Endometrium (tissue), 2 donors: ENCODE results near the gene PIK3R1.
A peak's percentile ranks its signal among the peaks of the same experiment; 100 is the strongest.
"Not testable (repeated sequence)": the region's sequence is repeated elsewhere in the genome, so short reads cannot be mapped to it uniquely, and the experiment has no call there.

Source experiments
- FAIRE-seq: peaks from 2 replicates; lab custom pipeline; 2012; peaks lifted over from hg19 to GRCh38; lab: Jason Lieb, UNC
- donor health status: control.
- donor health status: control.

PIK3R1 gene

DNA sequence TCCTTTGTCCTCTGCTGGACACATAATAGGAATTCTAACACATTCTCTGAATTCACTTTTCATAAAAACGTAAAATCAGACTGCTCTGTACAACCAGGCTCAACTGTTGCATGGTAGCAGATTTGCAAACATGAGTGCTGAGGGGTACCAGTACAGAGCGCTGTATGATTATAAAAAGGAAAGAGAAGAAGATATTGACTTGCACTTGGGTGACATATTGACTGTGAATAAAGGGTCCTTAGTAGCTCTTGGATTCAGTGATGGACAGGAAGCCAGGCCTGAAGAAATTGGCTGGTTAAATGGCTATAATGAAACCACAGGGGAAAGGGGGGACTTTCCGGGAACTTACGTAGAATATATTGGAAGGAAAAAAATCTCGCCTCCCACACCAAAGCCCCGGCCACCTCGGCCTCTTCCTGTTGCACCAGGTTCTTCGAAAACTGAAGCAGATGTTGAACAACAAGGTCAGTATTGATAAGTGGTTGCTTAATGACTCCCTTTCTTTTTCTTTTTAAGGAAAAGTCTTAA is 11.1 kb downstream of the PIK3R1 start:
- FAIRE-seq: no peak

DNA sequence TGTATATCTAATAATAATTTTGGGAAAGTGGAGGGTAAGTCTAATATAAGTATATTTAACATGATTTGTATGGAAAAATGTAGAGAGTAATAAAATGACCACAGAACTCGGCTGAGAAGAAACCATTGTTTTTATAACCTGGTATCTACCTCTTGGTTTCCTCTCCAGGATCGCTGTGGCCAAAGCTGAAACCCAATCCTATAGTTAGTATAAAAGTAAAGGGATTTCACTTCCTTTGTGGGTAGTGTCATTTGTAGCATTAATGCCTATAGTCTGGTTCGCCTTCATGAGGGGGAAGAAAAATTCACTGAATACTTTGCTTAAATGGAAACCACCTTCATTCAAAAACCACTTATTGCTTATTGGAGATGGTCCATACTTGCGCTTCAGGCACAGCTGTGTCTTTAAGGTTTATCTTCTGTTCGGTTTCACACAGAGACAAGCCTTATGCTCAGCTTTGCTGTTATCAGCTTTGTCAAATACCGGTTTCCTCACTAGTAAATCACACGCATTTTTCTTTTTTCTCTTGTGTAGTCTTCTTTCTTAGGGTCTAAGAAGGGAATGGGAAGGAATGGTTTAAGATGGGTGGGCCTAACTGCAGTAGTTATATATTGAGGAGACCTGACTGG is 12.1 kb downstream of the PIK3R1 start:
- FAIRE-seq: no peak

DNA sequence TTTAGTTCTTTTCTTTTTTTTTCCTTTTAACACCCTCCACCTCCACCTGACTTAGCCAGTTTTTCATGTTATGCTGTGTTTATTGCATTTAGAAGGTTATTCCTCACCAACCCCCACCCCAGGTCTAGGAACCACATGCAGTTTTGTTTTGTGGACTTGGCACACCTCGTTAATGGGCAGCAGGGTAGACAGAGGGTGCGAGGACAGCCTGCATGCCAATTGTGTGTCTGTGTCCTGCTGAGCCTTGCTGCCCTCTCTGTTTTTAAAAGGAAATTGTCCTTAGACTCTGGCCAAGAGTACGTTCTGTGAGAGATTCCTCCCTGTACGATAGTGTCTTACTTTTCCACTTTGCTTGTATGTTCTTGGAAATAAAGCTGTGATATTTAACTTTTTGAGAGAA is 13.9 kb downstream of the PIK3R1 start:
- no peak for FAIRE-seq

DNA sequence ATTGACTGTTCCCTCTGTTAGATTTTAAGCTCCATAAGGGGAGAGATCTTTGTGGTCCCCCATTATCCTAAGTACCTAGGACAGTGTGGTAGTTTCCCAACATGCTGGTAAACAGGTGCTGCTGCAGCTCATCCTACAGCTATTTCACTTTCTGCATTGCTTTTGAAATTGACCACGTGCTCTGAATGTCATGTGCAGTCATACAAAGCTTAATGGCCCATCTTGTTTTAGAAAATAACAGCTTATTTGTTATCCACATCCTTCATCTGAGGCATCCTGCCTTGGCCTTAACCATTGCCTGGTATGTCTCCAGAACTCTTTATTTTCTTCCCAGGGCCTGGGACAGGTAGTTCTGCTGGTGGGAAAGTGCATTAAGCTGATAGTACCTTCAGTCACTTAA is 14.7 kb downstream of the PIK3R1 start:
- FAIRE-seq: no peak

DNA sequence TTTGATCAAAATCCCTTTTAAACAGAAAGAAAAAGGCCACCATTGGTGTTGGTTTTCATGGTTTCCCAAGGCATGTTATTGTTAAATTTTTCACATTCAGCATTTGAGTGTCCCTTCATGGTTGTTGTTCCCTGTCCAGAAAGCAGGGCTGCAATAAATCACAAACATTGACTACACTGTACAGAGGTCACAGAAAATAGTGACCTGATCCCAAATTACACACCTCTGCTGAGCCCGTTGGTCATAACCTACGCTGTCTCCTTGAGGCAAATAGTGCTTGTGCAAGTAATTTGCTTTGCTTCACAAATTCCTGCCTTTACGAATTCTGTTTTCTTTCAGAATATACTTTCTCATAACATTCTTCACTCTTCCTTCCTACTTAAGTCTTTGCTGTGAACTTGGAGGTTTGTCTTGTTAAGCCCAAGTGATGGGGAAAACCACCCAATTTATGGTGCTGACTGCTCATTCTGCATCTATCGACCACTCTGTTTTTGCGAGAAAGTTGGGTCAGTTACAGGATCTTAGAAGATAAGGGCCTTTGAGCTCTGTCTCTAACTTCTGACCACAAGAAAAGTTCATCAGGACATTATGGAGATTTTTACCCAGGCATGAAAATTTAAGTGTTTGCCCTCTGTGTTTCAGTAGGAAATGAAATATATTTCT is 16.0 kb downstream of the PIK3R1 start:
- FAIRE-seq: no peak

DNA sequence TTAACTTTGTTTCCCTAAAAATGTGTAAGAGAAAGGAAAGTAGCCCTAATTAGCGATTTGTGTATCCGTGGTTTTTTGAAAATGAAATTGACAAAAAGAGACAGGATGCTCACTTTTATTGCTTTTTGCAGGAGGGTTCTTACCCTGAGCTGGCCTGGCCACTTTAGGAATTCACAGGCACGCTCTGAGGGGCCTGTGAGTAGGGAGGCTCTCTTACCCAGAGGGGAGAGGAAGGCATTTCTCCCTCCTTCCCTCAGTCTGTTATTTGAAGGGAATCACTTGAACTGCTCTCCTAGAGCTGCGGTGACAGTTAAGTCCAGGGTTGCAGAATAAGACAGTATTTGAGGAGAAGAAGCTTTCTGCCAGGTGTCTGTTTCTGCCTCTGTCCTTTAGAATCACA is 16.7 kb downstream of the PIK3R1 start:
- no peak for FAIRE-seq

DNA sequence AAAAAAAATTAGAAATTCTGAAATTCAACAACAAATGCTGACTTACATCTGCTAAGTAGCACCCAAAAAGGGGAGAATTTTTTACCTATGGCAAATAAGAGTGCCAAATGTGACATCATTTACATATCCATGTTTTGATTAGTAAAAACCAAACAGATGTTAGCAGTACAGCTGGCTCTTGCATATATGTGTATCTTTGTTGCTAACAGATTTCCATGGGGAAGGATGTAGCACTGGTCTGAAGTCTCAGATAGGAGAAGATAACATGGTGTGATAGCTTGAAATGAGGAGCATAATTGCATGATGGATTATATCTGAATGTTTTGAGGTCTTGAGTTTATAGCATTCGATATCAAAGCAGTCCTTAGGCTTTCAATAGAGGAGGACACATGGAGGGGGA is 17.5 kb downstream of the PIK3R1 start:
- no peak for FAIRE-seq

DNA sequence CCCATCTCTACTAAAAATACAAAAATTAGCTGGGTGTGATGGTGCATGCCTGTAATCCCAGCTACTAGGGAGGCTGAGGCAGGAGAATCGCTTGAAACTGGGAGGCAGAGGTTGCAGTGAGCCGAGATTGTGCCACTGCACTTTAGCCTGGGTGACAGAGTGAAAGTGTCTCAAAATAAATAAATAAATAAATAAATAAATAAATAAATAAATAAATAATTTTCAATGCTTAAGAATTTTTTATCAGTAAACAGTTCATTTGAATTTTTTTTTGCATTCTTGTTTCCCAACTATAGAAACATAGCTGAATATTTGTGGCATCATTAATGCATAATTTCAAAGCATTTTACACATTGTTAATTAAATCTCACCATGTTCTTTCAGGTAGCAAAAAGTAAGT is 19.7 kb downstream of the PIK3R1 start:
- not testable (repeated sequence) for FAIRE-seq

DNA sequence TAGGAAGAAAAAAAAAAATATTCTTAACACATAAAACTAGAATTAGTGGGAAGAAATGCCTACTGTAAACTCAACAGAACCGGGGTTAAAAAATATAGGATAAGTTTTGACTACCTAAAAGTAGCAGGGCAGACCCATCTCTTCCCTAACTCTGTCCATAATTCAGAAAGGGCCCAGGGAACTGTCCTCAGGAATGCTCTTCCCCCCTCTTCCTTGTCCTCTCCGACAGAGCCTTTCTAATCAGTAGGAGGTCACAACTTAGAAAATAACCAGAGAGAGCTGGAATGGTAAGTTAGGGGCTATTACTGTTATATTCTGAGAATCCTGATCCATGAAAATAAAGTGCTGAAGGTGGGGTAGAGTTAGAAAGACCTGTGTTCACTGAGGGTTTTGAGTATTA is 22.2 kb downstream of the PIK3R1 start:
- no peak for FAIRE-seq

DNA sequence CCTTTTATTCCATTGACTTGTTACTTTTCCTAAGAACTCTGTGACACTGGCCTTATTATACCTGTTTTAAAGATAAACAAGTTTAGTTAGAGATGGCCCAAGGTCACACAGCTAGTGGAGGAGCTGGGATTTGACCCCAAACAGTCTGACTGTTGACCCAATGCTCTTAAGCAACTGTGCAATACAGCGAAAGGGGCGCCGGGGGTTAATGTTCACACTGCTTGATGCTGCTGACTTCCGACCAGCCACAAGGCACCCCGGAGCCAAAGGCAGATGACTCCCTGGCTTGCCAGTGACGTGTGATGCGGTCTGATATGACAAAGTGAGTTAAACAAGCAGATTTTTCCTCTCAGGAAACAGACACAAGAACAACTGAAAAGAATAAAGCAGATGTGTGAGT is 23.9 kb downstream of the PIK3R1 start:
- FAIRE-seq: no peak

DNA sequence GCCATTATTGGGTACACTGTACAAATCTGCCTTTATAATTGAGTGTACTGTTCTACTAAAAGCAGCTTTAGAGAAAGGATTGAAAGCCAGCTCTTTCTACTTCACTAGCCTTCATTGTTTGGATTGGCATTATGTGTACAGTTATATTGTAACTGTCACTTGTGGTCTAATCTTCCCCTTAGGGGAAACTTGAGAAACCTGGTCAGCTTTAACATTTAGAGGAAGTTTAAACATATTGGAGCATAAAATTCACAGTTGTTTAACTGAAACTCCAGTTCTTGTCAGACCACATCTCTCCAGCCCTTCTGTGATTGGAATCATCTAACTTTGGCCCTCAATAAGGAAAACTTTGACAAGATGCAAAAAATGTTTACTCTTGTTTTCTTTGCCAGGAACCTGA is 24.6 kb downstream of the PIK3R1 start:
- no peak for FAIRE-seq

DNA sequence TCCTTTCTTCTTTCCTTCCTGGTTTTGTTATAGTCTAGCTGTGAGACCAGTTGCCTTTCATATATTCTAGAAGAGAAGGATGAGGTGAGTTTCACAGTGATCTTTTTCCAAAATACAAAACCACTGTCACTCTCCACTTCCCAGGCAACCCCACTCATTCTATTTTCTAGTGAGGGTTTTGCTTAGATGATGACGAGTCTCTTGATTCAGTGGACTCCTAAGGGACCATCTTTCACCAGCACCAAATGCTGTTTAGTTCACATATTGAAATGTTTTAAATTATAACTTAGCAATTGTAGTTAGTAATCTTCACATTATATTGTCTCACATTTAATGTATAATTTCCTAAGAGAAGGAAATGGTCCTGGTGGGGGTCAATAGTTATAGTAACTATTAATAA is 25.2 kb downstream of the PIK3R1 start:
- no peak for FAIRE-seq

DNA sequence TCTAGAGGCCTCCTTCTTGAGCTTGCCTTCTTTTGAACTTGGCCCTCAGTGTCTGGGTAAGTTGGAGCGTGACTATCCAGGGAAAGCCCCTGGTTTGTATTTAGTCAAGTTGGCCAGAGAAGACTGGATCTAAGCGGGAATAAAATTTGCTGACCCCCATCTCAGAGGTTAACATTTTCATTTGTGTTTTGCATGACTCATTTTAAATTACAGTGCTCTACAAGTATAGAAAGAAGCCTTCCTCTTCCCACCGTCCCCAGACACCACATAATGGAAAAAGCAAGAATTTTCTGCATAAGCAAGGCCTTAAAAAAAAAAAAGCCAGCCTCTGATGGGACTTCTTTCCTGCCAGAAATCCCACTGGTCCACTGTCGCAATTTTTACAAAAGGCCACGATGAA is 27.2 kb downstream of the PIK3R1 start:
- FAIRE-seq: peak; percentile 21

DNA sequence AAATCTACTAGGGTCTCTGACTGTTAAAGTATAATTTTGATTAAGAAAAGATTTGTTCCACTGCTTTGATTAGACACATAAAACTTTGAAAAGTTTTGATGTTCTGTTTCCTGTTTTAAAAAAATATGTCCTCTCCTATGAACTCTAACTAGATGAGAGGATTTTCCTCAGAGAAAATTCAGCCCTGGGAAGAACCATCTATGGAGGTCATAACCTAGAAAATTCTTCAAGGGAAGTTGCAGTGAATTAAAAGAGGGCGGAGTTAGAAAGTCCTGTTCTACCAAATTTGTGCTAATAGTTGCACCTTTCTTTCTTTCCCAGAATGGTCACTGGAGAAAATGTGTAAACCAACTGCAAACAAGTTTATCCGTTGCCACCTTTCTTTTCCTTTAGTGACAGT is 27.7 kb downstream of the PIK3R1 start:
- peak; percentile 90 for FAIRE-seq

DNA sequence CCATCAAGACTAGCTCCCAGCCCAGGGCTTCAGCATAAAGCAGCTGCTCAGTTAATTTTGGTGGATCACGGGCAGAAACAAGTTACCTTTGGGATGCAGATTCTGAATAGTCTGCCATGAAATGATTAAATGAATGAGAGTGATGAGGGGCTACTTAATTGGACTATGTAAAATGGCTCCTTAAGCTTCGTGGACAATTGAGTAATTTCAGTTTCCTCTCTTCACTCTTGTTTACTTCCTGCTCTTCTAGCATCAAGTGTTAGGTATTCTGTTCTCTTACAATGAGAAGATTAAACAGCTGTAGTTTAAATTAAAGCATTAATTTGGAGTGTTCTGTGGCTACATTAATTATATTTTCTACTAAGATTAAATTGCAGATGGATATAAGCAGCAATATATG is 28.1 kb downstream of the PIK3R1 start:
- no peak for FAIRE-seq

DNA sequence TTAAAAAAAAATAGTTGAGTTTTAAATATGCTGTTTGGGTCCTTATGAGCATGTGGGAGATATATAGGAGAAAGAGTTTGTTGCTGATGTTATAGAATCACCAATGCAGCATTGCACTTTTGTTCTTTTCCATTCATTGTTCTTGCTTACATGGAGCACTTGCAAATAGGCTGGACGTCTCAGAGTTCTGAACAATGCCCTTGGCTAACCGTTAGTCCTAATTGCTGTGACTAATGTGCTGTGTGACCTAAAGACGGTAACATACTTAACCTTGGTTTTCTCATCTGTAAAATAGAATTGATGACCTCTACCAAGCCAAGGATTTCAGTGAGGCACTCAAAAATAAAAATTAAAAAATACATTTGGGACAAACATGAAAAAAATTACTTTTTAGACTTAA is 29.8 kb downstream of the PIK3R1 start:
- no peak for FAIRE-seq

DNA sequence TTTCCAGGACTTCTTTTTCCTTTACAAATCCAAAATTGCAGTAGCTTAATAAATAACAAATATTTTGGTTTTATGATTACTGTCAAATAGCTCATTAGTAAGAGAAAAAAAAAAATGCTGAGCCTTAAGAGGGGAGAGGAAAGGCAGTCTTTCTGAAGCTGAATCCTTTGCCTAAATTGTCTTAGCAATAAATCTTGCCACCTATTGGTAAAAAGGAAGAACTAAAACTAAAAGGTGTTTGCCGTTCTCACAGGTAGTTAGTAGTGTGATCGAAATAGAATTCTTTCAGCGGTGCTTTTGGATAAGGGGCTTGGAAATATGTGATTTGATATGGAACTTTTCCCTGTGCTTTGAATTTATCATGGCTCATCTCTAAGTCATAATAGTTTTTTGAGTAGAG is 31.2 kb downstream of the PIK3R1 start:
- no peak for FAIRE-seq

DNA sequence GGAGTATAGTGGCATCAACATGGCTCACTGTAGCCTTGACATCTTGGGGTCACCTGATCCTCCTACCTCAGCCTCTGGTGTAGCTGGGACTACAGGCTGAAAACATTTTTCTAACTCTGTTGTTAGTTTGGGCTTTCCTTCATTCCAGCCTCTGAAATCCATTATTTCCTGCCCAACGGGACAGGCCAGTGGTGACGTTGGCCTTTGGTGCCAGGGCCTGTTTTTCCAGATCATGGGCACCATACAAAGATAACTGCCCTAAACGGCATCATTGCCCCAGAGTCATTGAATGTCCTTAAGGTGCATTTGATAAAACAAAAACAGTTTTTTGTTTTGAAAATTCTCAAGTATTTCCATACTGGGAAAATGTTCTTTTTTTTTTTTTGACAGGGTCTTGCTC is 32.1 kb downstream of the PIK3R1 start:
- no peak for FAIRE-seq

DNA sequence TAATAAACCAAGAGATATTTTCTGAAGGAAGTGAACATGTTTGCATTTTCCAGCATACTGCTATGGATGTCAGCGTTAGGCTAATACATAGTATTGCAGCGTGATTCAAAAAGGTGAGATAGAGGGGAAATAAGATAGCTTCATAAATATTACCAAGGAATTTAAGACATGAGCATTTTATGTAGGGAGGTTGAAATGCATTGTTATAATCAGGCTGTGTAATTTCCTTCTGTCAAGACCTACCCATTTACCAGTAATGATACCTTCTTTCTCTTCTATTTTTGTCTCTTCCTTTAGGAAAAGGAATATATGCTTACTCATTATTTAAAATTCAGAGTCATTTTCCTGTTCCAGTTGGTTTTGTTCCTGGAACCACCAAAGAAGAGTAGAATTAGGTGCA is 33.3 kb downstream of the PIK3R1 start:
- no peak for FAIRE-seq

DNA sequence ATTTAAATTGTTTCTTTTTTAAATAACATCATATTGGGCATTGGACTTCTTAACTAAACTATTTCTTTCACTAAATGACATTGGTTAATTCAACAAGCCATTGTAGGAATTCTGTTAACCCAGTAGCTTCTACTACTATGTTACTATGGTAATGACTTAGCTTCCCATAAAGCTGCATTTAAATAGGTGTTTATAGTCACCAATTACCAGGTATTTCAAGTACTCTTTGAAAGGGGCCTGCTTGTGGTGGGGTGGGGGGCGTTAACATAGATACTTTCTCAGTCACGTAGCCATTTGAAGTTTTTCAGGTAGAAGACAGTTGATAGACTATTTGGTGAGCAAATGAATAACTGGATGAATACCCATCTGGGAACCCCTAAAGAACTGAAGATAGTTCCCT is 34.0 kb downstream of the PIK3R1 start:
- no peak for FAIRE-seq

DNA sequence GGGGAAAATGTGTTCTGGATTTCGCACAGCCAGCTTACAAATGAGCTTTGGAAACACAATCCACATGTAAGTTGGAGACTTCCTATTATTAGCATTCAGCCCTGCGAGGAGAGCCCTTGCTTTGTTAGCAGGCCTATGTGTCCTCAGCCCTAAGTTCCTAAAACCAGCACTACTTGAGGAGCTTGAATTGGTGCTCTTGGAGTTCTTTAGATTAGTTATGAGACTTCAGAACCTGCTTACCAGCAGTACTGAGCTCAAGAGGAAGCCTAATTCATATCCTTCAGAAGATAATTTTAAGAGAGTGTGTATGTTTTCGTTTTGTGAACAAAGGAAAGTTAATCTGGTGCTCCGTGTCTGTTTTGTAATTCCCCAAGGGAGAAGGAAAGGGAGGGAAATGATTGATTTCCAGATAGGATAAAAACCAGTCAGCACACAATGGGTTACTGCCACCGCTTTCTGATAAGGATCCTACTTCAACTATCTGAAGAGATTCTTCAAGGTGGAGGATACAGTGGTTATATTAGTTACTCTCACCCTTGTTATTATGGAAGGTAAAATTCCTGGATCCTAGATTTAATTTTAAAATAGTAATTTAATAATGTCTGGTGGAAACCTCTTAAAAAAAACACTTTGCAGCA is 35.2 kb downstream of the PIK3R1 start:
- FAIRE-seq: no peak

DNA sequence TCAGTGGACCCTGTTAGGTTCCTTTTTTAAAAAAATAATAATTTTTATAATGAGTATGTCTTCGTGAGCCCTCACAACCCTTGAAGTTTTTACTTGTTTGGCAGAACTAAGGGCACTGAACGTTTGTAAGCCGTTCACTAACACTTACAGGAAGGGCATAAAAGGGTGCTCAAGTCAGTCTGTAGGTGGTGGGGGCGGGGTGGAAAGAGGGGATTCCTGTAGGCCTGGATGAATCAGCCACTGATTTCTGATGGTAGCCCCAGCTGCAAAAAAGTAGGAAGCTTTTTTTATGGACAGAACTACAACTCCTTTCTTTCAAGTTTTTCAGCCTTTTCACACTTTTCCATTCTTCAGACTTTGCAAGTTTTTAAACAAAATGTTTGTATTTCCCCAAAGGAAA is 35.8 kb downstream of the PIK3R1 start:
- FAIRE-seq: no peak

DNA sequence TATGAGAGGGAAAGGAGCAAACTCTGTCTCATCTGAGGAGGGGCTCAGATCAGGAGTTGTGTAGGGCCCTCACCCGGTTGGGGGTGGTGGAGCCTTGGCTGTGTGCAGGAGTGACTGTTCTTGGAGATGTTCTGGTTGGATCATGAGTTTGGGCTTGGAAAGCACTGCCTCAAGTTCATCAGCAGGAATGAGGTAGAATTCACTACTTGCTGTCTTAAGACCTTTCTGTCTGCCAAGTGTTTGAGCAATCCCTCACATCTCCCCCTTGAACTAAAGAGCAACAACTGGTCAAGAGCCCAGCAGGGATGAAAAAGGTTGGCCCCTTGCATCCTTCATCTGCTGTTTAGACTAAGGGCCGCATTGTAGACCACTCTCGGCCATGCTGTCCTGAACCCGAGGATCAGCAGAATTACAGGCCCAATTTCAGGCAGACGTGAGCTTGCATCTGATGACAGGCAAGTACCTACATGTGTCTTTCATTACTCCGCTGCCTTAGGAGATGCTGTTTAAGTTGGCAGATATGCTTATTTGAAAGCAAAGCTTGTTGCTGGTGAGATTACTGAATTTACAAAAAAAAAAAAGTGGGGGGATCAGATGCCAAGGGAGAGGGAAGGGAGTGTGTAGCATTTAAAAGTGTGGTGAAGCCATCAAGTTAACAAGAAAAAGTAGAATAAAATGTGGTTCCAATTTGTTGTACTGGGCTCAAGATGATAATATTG is 36.4 kb downstream of the PIK3R1 start:
- FAIRE-seq: no peak
